GM19372 (cell line): ENCODE data around the gene ERBB4.

ENCODE experiments used
- ATAC-seq: cut with Tn5 transposase; IDR thresholded peaks from one replicate; pipeline ENCODE4 v1.9.1; 2021; ENCODE audit warnings: mild to moderate bottlenecking, low read depth, moderate library complexity; ENCODE audit not compliant: unreplicated experiment

Gene ERBB4

GRCh38 chr2:212318636-212319035 is 220.0 kb downstream of the ERBB4 start:
- ATAC-seq = no peak

GRCh38 chr2:212314680-212315079 is 223.9 kb downstream of the ERBB4 start:
- ATAC-seq = no peak

GRCh38 chr2:212311807-212312404 is 226.7 kb downstream of the ERBB4 start:
- ATAC-seq = no peak

- no peak for ATAC-seq
These were observed 238.7 kb downstream of the ERBB4 start for GRCh38 chr2:212299943-212300342.

- no peak for ATAC-seq
These were observed 239.3 kb downstream of the ERBB4 start for GRCh38 chr2:212299333-212299732.

- no peak for ATAC-seq
These were observed 243.0 kb downstream of the ERBB4 start for GRCh38 chr2:212295571-212295970.

- ATAC-seq = no peak
These were observed 243.8 kb downstream of the ERBB4 start for GRCh38 chr2:212294816-212295215.

GRCh38 chr2:212289301-212289700 is 249.3 kb downstream of the ERBB4 start:
- ATAC-seq = no peak

GRCh38 chr2:212288308-212288707 is 250.3 kb downstream of the ERBB4 start:
- no peak for ATAC-seq

- no peak for ATAC-seq
These were observed 254.4 kb downstream of the ERBB4 start for GRCh38 chr2:212284166-212284565.

GRCh38 chr2:212282671-212283261 is 255.8 kb downstream of the ERBB4 start:
- ATAC-seq = no peak

GRCh38 chr2:212276813-212277212 is 261.8 kb downstream of the ERBB4 start:
- no peak for ATAC-seq

GRCh38 chr2:212274215-212274614 is 264.4 kb downstream of the ERBB4 start:
- ATAC-seq = no peak

- no peak for ATAC-seq
These were observed 267.0 kb downstream of the ERBB4 start for GRCh38 chr2:212271583-212271982.

GRCh38 chr2:212269005-212269404 is 269.6 kb downstream of the ERBB4 start:
- no peak for ATAC-seq

- no peak for ATAC-seq
These were observed 272.3 kb downstream of the ERBB4 start for GRCh38 chr2:212266297-212266696.

- no peak for ATAC-seq
These were observed 272.8 kb downstream of the ERBB4 start for GRCh38 chr2:212265777-212266176.

GRCh38 chr2:212264187-212264586 is 274.4 kb downstream of the ERBB4 start:
- ATAC-seq = no peak

- ATAC-seq = no peak
These were observed 279.4 kb downstream of the ERBB4 start for GRCh38 chr2:212259226-212259625.

- no peak for ATAC-seq
These were observed 284.3 kb downstream of the ERBB4 start for GRCh38 chr2:212254339-212254738.

GRCh38 chr2:212249451-212249850 is 289.2 kb downstream of the ERBB4 start:
- ATAC-seq = no peak

GRCh38 chr2:212245880-212246279 is 292.7 kb downstream of the ERBB4 start:
- ATAC-seq = no peak

GRCh38 chr2:212242724-212243123 is 295.9 kb downstream of the ERBB4 start:
- no peak for ATAC-seq
